Rectal smooth muscle tissue (tissue), 1 donor: ENCODE data around the gene ZNF385A.
A peak's percentile ranks its signal among the peaks of the same experiment; 100 is the strongest.

Experiments used
- H3K27ac ChIP-seq: one replicate; pipeline ENCODE4 v1.7.0; 2013; ENCODE audit warnings: low read depth, low read length, inconsistent platforms
- H3K27me3 ChIP-seq: one replicate; pipeline ENCODE4 v1.7.0; 2013; ENCODE audit warnings: low read length; ENCODE audit not compliant: control insufficient read depth, insufficient read depth
- H3K36me3 ChIP-seq: one replicate; pipeline ENCODE4 v1.7.0; 2013; ENCODE audit warnings: low read length; ENCODE audit not compliant: control insufficient read depth, insufficient read depth
- H3K4me1 ChIP-seq: one replicate; pipeline ENCODE4 v1.7.0; 2013; ENCODE audit warnings: low read length; ENCODE audit not compliant: control insufficient read depth, insufficient read depth
- H3K4me3 ChIP-seq: one replicate; pipeline ENCODE4 v1.7.0; 2013; ENCODE audit warnings: low read length
- H3K9ac ChIP-seq: one replicate; pipeline ENCODE4 v1.7.0; 2013; ENCODE audit warnings: low read length

ZNF385A gene

GRCh38 chr12:54395545-54395944, 11.0 kb upstream of the ZNF385A start:
- Histone ChIP-seq H3K9ac (no peak overlapping the region), H3K4me3 (no peak overlapping the region), H3K27ac (no peak overlapping the region), H3K36me3 (peaks cover 23% of the 10 kb centered on the region), H3K4me1 (no peaks in the 10 kb centered on the region), H3K27me3 (no peaks in the 10 kb centered on the region)

GRCh38 chr12:54394986-54395385, 10.5 kb upstream of the ZNF385A start:
- H3K36me3 ChIP-seq = peaks cover 22% of the 10 kb centered on the region
- H3K27me3 ChIP-seq = no peaks in the 10 kb centered on the region
- H3K9ac ChIP-seq = no peak overlapping the region
- H3K4me1 ChIP-seq = no peaks in the 10 kb centered on the region
- H3K4me3 ChIP-seq = no peak overlapping the region
- no peak overlapping the region for H3K27ac ChIP-seq

- peak overlapping the region; percentile 21 for H3K27ac ChIP-seq
Observed at GRCh38 chr12:54394281-54394719, 9.8 kb upstream of the ZNF385A start.

DNA sequence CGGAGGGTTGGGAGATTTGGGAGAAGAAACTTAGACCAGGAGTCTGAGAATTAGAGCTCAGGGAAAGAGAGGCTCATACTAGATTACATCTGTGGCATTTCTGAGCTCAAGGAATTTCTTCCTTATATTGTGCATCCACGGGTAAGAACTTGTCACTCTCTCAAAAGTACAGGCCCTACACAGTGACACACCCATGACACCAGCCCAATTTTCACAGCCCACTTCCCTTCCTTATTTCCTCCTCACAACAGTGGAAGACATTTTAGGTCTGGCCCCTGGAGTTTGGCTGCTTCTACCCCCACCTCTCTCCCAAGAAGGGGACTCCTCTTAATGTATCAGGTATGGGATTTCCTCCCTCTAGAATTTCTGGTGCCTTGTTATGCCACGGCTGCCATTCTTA, 9.2 kb upstream of the ZNF385A start:
- no peak overlapping the region for H3K9ac ChIP-seq
- H3K4me1 ChIP-seq = no peaks in the 10 kb centered on the region
- H3K27ac ChIP-seq = no peak overlapping the region
- peaks cover 17% of the 10 kb centered on the region for H3K36me3 ChIP-seq
- H3K4me3 ChIP-seq = no peak overlapping the region
- H3K27me3 ChIP-seq = no peaks in the 10 kb centered on the region

More at GRCh38 chr12:54394281-54394719, 9.8 kb upstream of the ZNF385A start:
- Histone ChIP-seq H3K9ac (no peak overlapping the region), H3K27me3 (no peaks in the 10 kb centered on the region), H3K36me3 (peaks cover 17% of the 10 kb centered on the region), H3K4me3 (no peak overlapping the region), H3K4me1 (no peaks in the 10 kb centered on the region)

GRCh38 chr12:54393207-54393609, 8.7 kb upstream of the ZNF385A start:
- no peak overlapping the region for H3K4me3 ChIP-seq
- no peak overlapping the region for H3K27ac ChIP-seq
- no peaks in the 10 kb centered on the region for H3K4me1 ChIP-seq
- H3K9ac ChIP-seq = no peak overlapping the region
- peaks cover 17% of the 10 kb centered on the region for H3K36me3 ChIP-seq
- no peaks in the 10 kb centered on the region for H3K27me3 ChIP-seq

DNA sequence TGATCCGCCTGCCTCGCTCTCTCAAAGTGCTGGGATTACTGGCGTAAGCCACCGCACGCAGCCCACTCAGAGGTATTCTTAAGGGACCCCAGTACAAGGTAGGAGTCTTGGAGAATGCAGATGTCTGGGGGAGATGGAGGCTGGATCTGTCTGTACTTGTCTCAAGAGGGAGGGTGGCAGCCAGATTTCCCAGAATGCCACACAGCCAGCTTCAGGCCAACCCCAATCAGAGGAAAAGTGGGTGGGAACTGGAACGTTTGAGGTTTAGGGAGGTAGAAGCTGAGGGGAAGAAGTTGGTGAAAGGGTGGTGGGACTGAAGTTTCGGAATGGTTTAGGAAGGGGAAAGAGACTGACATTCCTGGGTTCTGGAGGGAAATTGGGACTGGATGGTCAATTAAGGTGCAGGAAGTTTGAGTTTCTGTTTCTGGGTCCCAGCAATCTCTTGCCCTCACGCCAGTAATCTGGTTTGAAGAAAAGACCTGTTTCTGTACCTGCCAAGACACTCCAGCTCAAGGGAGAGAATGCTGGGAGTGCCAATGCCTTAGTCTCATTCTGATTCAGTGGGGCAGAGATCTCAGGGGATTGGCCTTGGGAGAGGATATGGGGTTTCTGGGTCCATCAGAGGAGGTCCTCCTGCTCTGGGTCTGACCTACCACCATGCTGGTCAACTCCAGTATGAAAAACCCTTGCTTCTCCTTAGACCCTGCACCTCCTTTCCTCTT, 8.1 kb upstream of the ZNF385A start:
- Histone ChIP-seq H3K4me1 (no peaks in the 10 kb centered on the region), H3K27ac (no peak overlapping the region), H3K36me3 (peaks cover 17% of the 10 kb centered on the region), H3K4me3 (no peak overlapping the region), H3K9ac (no peak overlapping the region), H3K27me3 (no peaks in the 10 kb centered on the region)

GRCh38 chr12:54390668-54391551, 6.4 kb upstream of the ZNF385A start:
- H3K4me1 ChIP-seq = no peaks in the 10 kb centered on the region
- peaks cover 11% of the 10 kb centered on the region for H3K36me3 ChIP-seq
- no peaks in the 10 kb centered on the region for H3K27me3 ChIP-seq
- H3K27ac ChIP-seq = peak overlapping the region; percentile 6
- peak overlapping the region; percentile 38 for H3K4me3 ChIP-seq
- no peak overlapping the region for H3K9ac ChIP-seq

- Histone ChIP-seq H3K9ac (no peak overlapping the region), H3K4me3 (no peak overlapping the region), H3K36me3 (peaks cover 9% of the 10 kb centered on the region), H3K27me3 (no peaks in the 10 kb centered on the region), H3K27ac (no peak overlapping the region), H3K4me1 (no peaks in the 10 kb centered on the region)
Observed at GRCh38 chr12:54390176-54390667, 5.7 kb upstream of the ZNF385A start.

GRCh38 chr12:54389607-54390175, 5.2 kb upstream of the ZNF385A start:
- no peaks in the 10 kb centered on the region for H3K27me3 ChIP-seq
- H3K4me3 ChIP-seq = no peak overlapping the region
- H3K4me1 ChIP-seq = no peaks in the 10 kb centered on the region
- peaks cover 4% of the 10 kb centered on the region for H3K36me3 ChIP-seq
- H3K9ac ChIP-seq = no peak overlapping the region
- no peak overlapping the region for H3K27ac ChIP-seq

DNA sequence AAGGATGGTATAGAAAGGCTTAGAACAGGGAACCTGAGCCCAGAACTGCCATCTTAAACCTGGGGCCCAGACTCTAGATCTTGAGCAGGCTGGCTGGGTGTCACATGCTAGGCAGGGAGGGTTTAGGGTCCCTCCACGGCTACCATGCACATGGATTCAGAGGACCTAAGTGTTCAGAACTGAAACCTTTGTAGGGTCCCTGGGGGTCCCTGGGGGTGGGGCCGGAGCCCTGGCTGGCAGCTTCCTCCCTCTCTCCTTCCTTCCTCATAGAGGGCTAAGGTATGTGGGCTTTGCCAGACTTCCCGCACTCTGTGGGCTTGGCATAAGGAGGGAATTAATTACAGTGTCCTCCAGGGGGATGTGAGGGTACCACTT, 4.6 kb upstream of the ZNF385A start:
- Histone ChIP-seq H3K27ac (no peak overlapping the region), H3K27me3 (no peaks in the 10 kb centered on the region), H3K4me3 (no peak overlapping the region), H3K36me3 (peaks cover under 1% of the 10 kb centered on the region), H3K9ac (no peak overlapping the region), H3K4me1 (no peaks in the 10 kb centered on the region)

DNA sequence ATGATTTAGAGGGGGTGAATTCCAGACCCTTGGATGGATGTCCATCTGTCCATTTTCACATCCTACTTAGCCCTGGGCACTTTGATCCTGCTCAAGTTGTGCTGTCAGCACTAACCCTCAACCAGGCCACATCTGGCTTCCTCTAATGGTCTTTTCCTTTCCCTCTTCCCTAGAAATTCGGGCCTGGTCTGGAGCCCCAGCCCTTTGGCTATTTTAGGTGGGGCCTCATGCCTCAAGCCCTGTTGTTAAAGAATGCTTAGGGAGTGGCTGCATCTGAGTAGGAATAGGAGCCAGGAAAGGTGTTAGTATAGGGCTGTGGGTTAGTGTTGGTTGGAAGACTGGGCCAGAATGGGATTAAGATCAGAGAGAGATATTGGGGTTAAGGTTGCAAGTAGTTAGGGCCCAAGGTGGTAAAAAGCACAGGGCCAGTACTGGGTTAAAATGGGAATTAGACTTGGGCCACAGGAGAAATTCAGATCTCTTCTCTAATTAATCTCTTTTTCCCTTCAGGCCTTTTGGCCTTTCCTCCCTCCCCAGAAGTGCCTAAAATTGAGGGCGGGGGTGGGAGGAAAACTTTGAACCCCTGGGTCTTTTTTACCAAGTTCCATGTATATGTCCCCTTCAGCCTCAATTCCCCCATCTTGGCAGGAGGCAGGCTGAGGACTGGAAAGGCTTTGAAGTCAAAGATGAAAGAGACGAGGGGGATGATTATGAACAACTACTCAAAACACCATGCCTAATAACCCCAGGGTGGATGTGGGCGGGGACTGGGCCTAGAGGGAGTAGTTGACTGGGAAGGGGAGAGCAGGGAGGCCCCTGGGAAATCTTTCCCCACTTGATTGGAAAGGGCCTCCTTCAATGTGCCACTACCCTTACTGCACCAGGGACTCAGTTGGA, 4.0 kb upstream of the ZNF385A start:
- no peak overlapping the region for H3K9ac ChIP-seq
- H3K27ac ChIP-seq = no peak overlapping the region
- H3K4me3 ChIP-seq = no peak overlapping the region
- no peaks in the 10 kb centered on the region for H3K4me1 ChIP-seq
- no peaks in the 10 kb centered on the region for H3K36me3 ChIP-seq
- no peaks in the 10 kb centered on the region for H3K27me3 ChIP-seq

- Histone ChIP-seq H3K4me1 (no peaks in the 10 kb centered on the region), H3K36me3 (no peaks in the 10 kb centered on the region), H3K27ac (no peak overlapping the region)
Observed at GRCh38 chr12:54387114-54387467, 2.6 kb upstream of the ZNF385A start.

More at GRCh38 chr12:54387114-54387467, 2.6 kb upstream of the ZNF385A start:
- no peaks in the 10 kb centered on the region for H3K27me3 ChIP-seq
- H3K4me3 ChIP-seq = no peak overlapping the region
- no peak overlapping the region for H3K9ac ChIP-seq
